ENCODE measurements around the gene ACAA2.

DNA sequence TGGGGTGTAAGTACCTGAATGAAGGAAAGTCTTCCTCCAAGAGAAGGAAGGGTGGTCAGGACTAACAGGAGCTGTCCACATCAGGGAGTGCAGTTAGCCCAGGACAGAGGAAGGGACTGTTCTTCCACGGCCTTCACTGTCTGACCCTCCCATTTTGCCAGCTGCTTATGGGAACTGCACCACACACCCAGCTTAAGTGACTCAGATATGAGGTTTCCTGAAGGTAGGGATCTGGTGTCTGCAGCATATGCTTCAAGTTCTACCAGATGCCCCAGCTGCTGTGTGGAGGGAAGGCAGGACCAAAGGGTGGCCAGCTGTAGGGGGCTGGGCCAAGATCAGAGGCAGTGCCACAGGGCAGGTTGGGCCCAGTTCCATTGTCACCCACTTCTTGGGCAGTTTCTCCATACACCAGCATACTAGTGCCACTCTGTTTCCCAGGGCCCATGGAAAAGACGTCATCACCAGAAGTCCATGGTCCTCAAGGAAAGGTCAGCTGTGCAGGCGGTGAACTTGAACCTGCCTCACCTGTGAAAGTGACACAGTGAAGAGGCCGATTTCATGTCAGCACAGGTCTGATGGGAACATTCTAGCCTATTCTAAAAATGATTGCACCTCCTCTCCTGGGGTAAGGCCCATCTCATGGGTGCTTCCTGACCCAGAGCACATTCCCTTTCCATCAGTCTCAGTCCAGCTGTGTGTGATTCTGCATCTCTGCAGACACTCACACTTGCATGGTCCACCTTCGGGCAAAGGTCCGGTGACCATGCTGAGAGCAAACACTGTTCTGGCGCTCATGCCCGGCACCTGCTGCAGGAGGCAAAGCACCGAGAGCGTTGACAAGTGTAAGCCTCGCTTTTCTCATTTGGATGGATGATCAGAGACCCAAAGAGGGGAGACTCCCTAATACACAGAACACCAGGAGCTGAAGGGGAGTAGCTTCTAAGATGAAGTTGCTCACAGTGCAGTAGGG, 68.0 kb downstream of the ACAA2 start:
- TF ChIP-seq, protein P1, sequence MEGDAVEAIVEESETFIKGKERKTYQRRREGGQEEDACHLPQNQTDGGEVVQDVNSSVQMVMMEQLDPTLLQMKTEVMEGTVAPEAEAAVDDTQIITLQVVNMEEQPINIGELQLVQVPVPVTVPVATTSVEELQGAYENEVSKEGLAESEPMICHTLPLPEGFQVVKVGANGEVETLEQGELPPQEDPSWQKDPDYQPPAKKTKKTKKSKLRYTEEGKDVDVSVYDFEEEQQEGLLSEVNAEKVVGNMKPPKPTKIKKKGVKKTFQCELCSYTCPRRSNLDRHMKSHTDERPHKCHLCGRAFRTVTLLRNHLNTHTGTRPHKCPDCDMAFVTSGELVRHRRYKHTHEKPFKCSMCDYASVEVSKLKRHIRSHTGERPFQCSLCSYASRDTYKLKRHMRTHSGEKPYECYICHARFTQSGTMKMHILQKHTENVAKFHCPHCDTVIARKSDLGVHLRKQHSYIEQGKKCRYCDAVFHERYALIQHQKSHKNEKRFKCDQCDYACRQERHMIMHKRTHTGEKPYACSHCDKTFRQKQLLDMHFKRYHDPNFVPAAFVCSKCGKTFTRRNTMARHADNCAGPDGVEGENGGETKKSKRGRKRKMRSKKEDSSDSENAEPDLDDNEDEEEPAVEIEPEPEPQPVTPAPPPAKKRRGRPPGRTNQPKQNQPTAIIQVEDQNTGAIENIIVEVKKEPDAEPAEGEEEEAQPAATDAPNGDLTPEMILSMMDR (IDR thresholded peaks at IDR 0.05): no peak
- no peak for TF ChIP-seq POLR2AphosphoS5 (IDR thresholded peaks at IDR 0.05)
- TF ChIP-seq POLR2A (IDR thresholded peaks at IDR 0.05): no peak
- no peak for TF ChIP-seq EP300 (IDR thresholded peaks at IDR 0.05; ENCODE audit: low read depth)

Data from transverse colon (tissue), 4 donors.